ENCODE data around the gene TMEM256. TPM values are rescaled to one million over a fixed set of nuclear protein-coding genes. Genes with fewer than 3 reads are reported as not detected.
A peak's percentile ranks its signal among the peaks of the same experiment; 100 is the strongest.

TMEM256 gene
- total and polyA plus RNA-seq, 5 donors from 2014 or later: 23.0 to 80.9 (median 66.3) TPM

- ATAC-seq (ENCODE audit: low read depth in 2 of 2) (no peak), DNase-seq (no peak)
- Mint-ChIP-seq H3K27ac (no peak overlapping the region), H3K4me1 (peaks cover 4 to 61% (median 29%) of the 10 kb centered on the region in 4 donors), H3K27me3 (peaks cover 75% of the 10 kb centered on the region), H3K4me3 (peak overlapping the region in 1 of 4 donors; percentile 46), H3K9me3 (peaks cover 0 to 3% (median 0%) of the 10 kb centered on the region in 7 donors), H3K36me3 (peaks cover 19% of the 10 kb centered on the region)
- no peak overlapping the region for H3K4me3 ChIP-seq (ENCODE audit: low read depth, low read length)
- H3K36me3 ChIP-seq (ENCODE audit: control insufficient read depth, insufficient read depth, low read length): no peaks in the 10 kb centered on the region
- H3K4me1 ChIP-seq (ENCODE audit: control insufficient read depth, insufficient read depth, low read length, poor library complexity, severe bottlenecking): peaks cover 62% of the 10 kb centered on the region
- no peak overlapping the region for H3K27ac ChIP-seq (ENCODE audit: insufficient read depth, low read length, poor library complexity, severe bottlenecking)
- H3K27me3 ChIP-seq (ENCODE audit: control insufficient read depth, insufficient read depth, low read length): peaks cover 30% of the 10 kb centered on the region
- H3K9me3 ChIP-seq (ENCODE audit: control insufficient read depth in 2 of 2, low read length in 2 of 2): no peaks in the 10 kb centered on the region
Measured at GRCh38 chr17:7441266-7441665, 37.4 kb upstream of the TMEM256 start.

DNA sequence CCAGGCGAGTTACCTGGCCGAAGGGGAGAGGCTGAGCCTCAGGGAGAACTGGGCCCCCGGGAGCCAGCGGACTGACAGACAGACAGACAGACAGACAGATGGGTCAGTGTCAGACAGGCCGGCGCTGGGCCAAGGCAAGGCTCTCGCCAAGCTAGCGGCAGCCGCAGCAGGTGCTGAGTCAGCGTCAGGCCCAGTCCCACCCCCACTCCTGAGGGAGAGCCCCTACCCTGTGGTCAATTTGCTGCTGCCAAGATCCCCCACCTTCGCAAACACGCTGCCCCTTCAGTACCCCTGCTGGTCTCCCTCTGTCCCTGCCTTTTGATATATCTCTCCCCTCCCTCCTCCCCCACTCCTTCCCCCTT lies 36.9 kb upstream of the TMEM256 start:
- Histone ChIP-seq H3K9me3 (ENCODE audit: control insufficient read depth in 2 of 2, low read length in 2 of 2) (no peaks in the 10 kb centered on the region), H3K36me3 (ENCODE audit: control insufficient read depth, insufficient read depth, low read length) (no peaks in the 10 kb centered on the region), H3K4me3 (ENCODE audit: low read depth, low read length) (no peak overlapping the region), H3K27ac (ENCODE audit: insufficient read depth, low read length, poor library complexity, severe bottlenecking) (no peak overlapping the region), H3K4me1 (ENCODE audit: control insufficient read depth, insufficient read depth, low read length, poor library complexity, severe bottlenecking) (peaks cover 62% of the 10 kb centered on the region), H3K27me3 (ENCODE audit: control insufficient read depth, insufficient read depth, low read length) (peaks cover 28% of the 10 kb centered on the region)
- Mint-ChIP-seq H3K4me3 (peak overlapping the region in 1 of 4 donors; percentile 74), H3K27me3 (peaks cover 72% of the 10 kb centered on the region), H3K27ac (no peak overlapping the region), H3K36me3 (peaks cover 18% of the 10 kb centered on the region), H3K4me1 (peaks cover 1 to 62% (median 30%) of the 10 kb centered on the region in 4 donors), H3K9me3 (peaks cover 0 to 3% (median 0%) of the 10 kb centered on the region in 7 donors)
- ATAC-seq (ENCODE audit: low read depth in 2 of 2) (no peak), DNase-seq (no peak)

DNA sequence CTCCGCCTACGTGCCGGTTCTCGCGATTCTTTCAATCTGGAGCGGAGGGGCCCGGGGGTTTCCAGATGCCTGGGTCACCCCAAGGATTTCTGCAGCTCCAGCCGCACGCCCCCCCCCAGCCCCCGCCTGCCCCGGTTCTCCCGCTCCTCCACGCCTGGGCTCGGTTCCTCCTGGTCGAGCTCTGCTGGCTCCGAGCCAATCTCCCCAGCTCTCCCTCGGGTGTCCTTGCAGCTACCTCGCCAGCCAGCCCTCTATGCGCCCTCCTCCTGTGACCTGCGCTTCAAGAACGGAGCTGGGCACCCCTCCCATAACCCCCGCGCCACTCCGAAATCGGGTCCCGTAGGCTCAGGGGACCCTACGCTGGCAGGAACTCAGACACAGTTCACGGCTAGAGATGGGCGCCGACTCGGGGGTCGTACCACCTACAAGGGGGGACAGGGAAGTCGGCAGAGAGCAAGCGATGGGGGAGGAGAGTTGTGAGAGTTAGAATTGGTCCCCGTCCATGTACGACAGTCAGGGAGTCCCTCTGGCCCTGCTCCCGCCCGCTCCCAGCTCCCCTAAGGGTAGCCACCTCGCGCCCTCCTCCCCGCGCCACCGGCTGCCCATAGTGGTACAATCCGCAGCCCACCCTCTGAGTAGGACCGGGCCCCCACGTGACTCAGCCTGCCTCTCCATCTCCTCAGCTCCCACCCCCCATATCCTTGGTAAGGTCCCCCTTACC lies 36.4 kb upstream of the TMEM256 start:
- DNase-seq: peak in 1 of 3 donors; percentile 33
- peaks cover under 1 to 60% (median 27%) of the 10 kb centered on the region in 4 donors for H3K4me1 Mint-ChIP-seq
- Histone ChIP-seq H3K27me3 (ENCODE audit: control insufficient read depth, insufficient read depth, low read length) (peaks cover 28% of the 10 kb centered on the region), H3K9me3 (ENCODE audit: control insufficient read depth in 2 of 2, low read length in 2 of 2) (no peaks in the 10 kb centered on the region), H3K36me3 (ENCODE audit: control insufficient read depth, insufficient read depth, low read length) (no peaks in the 10 kb centered on the region), H3K27ac (ENCODE audit: insufficient read depth, low read length, poor library complexity, severe bottlenecking) (no peak overlapping the region), H3K4me3 (ENCODE audit: low read depth, low read length) (no peak overlapping the region), H3K4me1 (ENCODE audit: control insufficient read depth, insufficient read depth, low read length, poor library complexity, severe bottlenecking) (peaks cover 60% of the 10 kb centered on the region)
- H3K9me3 Mint-ChIP-seq: peaks cover 0 to 2% (median 0%) of the 10 kb centered on the region in 7 donors
- peaks cover 70% of the 10 kb centered on the region for H3K27me3 Mint-ChIP-seq
- peaks cover 14% of the 10 kb centered on the region for H3K36me3 Mint-ChIP-seq
- H3K27ac Mint-ChIP-seq: peak overlapping the region in 2 of 3 donors; percentile 38 to 59
- ATAC-seq (ENCODE audit: low read depth in 2 of 2): no peak
- peak overlapping the region; percentile 74 to 95 (median 83) for H3K4me3 Mint-ChIP-seq

- H3K4me1 ChIP-seq (ENCODE audit: control insufficient read depth, insufficient read depth, low read length, poor library complexity, severe bottlenecking): peaks cover 56% of the 10 kb centered on the region
- DNase-seq: no peak
Measured at GRCh38 chr17:7439462-7440112, 35.7 kb upstream of the TMEM256 start, which contains the start of gene FGF11. FGF11 (plus strand) TSS chr17:7439512; CDS start chr17:7439621, 109 bp downstream.

GRCh38 chr17:7438656-7439460 lies 35.0 kb upstream of the TMEM256 start:
- H3K27me3 ChIP-seq (ENCODE audit: control insufficient read depth, insufficient read depth, low read length): peaks cover 23% of the 10 kb centered on the region
- Mint-ChIP-seq H3K4me3 (peak overlapping the region; percentile 62 to 87 (median 78)), H3K4me1 (peaks cover 5 to 56% (median 31%) of the 10 kb centered on the region in 4 donors), H3K9me3 (peaks cover 0 to 2% (median 0%) of the 10 kb centered on the region in 7 donors), H3K27me3 (peaks cover 64% of the 10 kb centered on the region), H3K27ac (peak overlapping the region in 2 of 3 donors; percentile 40 to 62), H3K36me3 (peaks cover 14% of the 10 kb centered on the region)
- H3K4me1 ChIP-seq (ENCODE audit: control insufficient read depth, insufficient read depth, low read length, poor library complexity, severe bottlenecking): peaks cover 56% of the 10 kb centered on the region
- H3K9me3 ChIP-seq (ENCODE audit: control insufficient read depth in 2 of 2, low read length in 2 of 2): no peaks in the 10 kb centered on the region
- H3K27ac ChIP-seq (ENCODE audit: insufficient read depth, low read length, poor library complexity, severe bottlenecking): no peak overlapping the region
- ATAC-seq (ENCODE audit: low read depth in 2 of 2) (no peak), DNase-seq (no peak)
- H3K36me3 ChIP-seq (ENCODE audit: control insufficient read depth, insufficient read depth, low read length): no peaks in the 10 kb centered on the region
- H3K4me3 ChIP-seq (ENCODE audit: low read depth, low read length): no peak overlapping the region

More at GRCh38 chr17:7439462-7440112, 35.7 kb upstream of the TMEM256 start, which contains the start of gene FGF11:
- Mint-ChIP-seq H3K4me3 (peak within 1 kb of the TSS; percentile 74 to 95 (median 83)), H3K27ac (peak within 1 kb of the TSS in 2 of 3 donors; percentile 40 to 62), H3K4me1 (peaks cover 5 to 60% (median 31%) of the 10 kb centered on the region in 4 donors), H3K36me3 (peaks cover 14% of the 10 kb centered on the region), H3K27me3 (peaks cover 71% of the 10 kb centered on the region), H3K9me3 (peaks cover 0 to 2% (median 0%) of the 10 kb centered on the region in 7 donors)
- Histone ChIP-seq H3K27ac (ENCODE audit: insufficient read depth, low read length, poor library complexity, severe bottlenecking) (no peak within 1 kb of the TSS), H3K27me3 (ENCODE audit: control insufficient read depth, insufficient read depth, low read length) (peaks cover 28% of the 10 kb centered on the region), H3K36me3 (ENCODE audit: control insufficient read depth, insufficient read depth, low read length) (no peaks in the 10 kb centered on the region), H3K9me3 (ENCODE audit: control insufficient read depth in 2 of 2, low read length in 2 of 2) (no peaks in the 10 kb centered on the region), H3K4me3 (ENCODE audit: low read depth, low read length) (no peak within 1 kb of the TSS)
- no peak for ATAC-seq (ENCODE audit: low read depth in 2 of 2)

DNA sequence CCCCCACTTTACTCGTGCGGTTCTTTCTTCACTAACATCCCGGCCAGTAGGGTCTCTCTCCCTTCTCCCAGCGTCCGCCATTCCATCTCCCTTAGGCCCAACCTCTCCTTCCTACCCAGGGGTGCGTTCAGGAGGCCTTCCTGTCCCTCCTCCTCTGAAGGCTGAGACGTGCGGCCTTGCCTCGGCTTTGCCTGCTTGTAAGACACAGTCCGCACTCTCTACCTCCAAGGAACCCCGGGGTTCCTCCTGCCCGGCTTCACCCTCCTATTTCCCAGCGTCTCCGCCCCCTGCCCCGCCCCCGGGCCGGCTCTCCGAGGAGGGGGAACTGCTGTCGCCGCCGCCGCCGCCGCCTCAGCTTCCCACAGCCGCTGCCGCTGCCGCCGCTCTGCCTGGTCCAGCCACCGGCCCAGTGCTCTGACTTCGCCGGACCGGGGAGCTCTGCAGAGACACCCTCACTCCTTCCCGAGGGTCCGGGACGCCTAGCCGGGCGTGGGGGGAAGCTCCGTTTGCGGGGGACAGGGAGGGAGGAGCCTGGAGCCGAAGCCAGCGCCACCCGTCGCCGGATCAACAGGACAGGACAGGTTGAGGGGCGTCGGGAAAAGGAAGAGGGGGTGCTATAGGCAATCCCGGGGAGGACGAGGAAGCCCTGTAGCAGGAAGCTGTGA lies 34.2 kb upstream of the TMEM256 start:
- Mint-ChIP-seq H3K27ac (peak overlapping the region in 2 of 3 donors; percentile 62 to 90), H3K4me3 (peak overlapping the region; percentile 62 to 89 (median 78)), H3K4me1 (peaks cover 5 to 56% (median 31%) of the 10 kb centered on the region in 4 donors), H3K9me3 (peaks cover 0 to 2% (median 0%) of the 10 kb centered on the region in 7 donors), H3K36me3 (peaks cover 14% of the 10 kb centered on the region), H3K27me3 (peaks cover 56% of the 10 kb centered on the region)
- Histone ChIP-seq H3K4me3 (ENCODE audit: low read depth, low read length) (no peak overlapping the region), H3K36me3 (ENCODE audit: control insufficient read depth, insufficient read depth, low read length) (no peaks in the 10 kb centered on the region), H3K27me3 (ENCODE audit: control insufficient read depth, insufficient read depth, low read length) (peaks cover 23% of the 10 kb centered on the region), H3K27ac (ENCODE audit: insufficient read depth, low read length, poor library complexity, severe bottlenecking) (no peak overlapping the region), H3K4me1 (ENCODE audit: control insufficient read depth, insufficient read depth, low read length, poor library complexity, severe bottlenecking) (peaks cover 56% of the 10 kb centered on the region), H3K9me3 (ENCODE audit: control insufficient read depth in 2 of 2, low read length in 2 of 2) (no peaks in the 10 kb centered on the region)
- DNase-seq (peak in 2 of 3 donors; percentile 31 to 39), ATAC-seq (ENCODE audit: low read depth in 2 of 2) (no peak)
